A204.1 (cell line): ENCODE results near the gene SLC6A8.

Experiments
- FAIRE-seq: peaks from 2 replicates; lab custom pipeline; 2012; peaks lifted over from hg19 to GRCh38; lab: Jason Lieb, UNC

Gene SLC6A8

DNA sequence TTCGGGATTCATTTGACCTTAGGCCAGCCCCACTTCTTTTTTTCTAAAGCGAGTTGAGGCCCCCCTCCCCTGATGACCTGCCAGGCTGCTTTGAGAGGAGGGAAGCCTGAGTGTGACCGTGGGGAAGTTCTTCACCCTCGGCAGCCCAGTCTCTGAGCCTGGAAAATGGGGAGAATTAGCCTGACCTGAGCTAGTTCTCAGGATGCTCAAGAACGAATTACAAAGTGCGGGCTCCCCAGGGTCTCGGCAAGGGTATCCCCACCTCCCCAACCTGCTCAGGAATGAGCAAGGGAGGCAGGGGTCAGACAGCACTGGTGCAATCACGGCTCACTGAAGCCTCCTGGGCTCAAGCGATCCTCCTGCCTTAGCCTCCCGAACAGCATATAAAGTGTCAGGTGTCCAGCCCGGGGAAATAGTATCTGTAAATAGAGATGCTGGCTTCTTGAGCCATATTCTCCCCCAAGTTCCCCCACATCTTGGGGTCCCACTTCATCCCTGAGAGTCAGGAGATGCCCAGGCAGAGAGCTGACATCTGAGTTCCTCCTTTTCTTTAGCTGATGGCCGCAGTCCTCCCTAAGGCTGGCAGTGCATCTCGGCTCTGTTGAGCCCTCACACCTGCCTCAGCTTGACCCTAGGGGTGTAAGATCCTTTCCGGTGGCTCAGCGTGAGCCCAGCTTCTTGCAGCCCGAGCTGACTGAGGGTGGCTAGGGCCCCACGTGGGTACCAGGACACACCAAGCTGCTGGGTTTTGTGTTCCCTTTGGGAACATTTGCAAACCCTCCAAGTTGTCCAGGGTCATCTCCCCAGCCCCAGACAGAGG, 39.2 kb upstream of the SLC6A8 start:
- FAIRE-seq, result no peak

- FAIRE-seq, result no peak
Measured at GRCh38 chrX:153649178-153649914, 38.4 kb upstream of the SLC6A8 start.

- no peak for FAIRE-seq
Measured at GRCh38 chrX:153649915-153650782, 37.6 kb upstream of the SLC6A8 start.

DNA sequence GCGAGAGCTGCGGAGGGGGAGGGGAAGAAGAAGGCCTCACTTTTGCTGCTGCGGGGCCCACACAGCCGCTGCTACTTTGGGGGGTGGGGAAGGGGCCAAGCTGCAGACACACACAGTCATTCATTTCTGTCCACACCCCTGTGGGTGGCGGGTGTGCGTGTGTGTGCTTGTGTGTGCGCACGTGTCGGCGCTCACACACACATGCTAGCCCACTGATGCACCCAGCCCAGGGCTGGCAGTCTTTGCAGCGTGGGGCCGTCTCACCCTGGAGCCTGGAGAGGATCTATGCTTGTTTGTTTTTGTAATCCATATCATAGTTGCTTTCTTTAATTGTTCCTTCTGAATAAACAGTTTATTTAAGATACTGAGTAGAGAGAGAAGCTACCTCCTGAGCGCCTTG, 36.8 kb upstream of the SLC6A8 start:
- FAIRE-seq, result no peak

- FAIRE-seq, result no peak
Measured at GRCh38 chrX:153651540-153652079, 36.1 kb upstream of the SLC6A8 start.

- FAIRE-seq, result no peak
Measured at GRCh38 chrX:153653556-153653955, 34.2 kb upstream of the SLC6A8 start.

DNA sequence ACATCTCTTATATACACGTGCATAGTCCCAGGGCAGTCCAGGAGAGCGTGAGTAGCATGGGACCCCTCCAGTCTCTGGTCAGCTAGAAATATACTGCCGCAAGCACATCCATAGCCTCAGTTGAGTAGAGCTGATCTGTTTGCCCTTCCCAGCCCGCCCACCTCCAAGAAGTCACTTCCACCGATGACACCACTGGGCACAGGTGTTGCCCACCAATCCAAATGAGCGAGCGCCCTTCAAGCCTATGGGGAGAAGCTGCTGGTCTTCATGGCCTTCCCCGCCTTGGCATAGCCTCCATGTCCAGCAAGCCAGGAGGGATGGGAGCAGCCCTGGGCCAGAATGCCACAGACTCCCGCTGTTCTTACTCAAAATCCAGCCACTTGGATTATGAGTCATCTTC, 30.6 kb upstream of the SLC6A8 start:
- FAIRE-seq, result no peak

DNA sequence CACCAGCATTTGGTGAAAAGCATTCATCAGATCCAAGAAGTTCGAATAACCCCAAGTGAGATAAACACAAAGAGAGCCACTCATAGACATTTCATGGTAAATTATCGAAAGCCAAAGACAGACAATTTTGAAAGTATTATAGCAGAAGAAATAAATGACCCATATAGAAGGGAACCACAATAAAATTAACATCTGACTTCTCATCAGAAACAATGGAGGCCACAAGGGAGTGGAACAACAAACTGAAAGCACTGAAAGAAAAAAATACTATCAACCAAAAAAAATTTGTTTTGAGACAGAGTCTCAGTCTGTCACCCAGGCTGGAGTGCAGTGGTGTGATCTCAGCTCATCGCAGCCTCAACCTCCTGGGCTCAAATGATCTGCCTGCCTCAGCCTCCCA, 28.5 kb upstream of the SLC6A8 start:
- no peak for FAIRE-seq

GRCh38 chrX:153662266-153662665, 25.5 kb upstream of the SLC6A8 start:
- no peak for FAIRE-seq

- FAIRE-seq, result no peak
Measured at GRCh38 chrX:153665726-153666306, 21.9 kb upstream of the SLC6A8 start.

- no peak for FAIRE-seq
Measured at GRCh38 chrX:153667281-153667955, 20.3 kb upstream of the SLC6A8 start.

DNA sequence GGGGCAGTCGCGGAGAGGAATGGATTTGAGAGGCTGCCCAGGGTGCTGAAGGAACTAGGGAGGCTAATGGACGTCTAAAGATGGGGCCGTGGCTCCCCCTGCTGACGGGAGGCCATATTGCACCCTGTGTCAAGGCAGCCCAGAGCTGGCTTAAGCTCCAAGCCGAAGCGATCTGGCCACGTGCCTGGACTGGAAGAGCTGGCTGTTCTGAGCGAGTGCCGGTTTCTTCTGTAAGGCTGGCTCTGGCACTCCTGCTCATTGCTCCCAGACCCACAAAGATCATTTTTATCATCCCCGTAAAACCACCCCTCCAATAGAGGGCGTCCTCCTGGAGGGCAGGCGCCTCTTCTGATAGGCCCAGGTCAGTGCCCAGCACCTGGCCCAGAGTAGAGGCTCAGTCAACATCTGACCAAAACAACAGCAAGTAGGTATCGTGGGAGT, 19.8 kb upstream of the SLC6A8 start:
- no peak for FAIRE-seq

DNA sequence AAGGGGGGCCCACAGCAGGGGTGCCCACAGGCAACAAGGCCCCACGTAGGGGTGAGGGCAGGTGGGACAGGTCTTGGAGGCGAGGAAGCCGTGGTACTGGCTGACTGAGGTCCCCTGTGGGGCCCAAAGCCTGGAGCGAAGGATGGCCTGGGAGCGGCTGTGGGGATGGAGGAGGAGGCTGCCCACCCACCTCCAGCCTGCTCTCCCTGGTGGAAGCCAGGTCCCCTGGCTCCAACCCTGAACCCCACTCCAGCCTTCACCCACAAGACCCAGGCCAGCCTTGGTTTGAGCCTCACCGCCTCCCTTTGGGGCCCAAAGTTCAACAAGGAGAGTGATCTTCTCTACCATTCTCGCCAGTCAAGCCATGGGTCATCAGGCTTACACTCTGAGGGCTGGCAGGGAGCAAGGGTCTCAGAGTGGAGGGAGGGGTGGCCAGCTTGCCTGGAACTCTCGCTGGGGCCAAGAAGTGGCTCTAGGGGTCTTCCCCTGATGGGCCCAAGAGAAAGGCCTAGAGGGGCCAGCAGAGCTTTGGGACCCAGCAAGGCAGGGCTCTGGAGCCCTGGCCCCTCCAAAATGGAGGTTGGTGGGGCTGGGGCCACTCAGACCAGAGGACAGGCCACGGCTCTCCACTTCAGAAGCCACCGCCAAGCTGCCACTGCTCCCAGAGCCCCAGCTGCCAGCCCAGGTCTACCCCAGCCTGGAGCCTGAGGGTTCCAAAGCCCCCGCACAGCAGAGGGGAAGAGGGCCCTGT, 19.1 kb upstream of the SLC6A8 start:
- no peak for FAIRE-seq

- FAIRE-seq, result no peak
Measured at GRCh38 chrX:153669174-153669890, 18.4 kb upstream of the SLC6A8 start.

- no peak for FAIRE-seq
Measured at GRCh38 chrX:153669901-153670731, 17.6 kb upstream of the SLC6A8 start.

GRCh38 chrX:153670748-153671588, 16.8 kb upstream of the SLC6A8 start:
- no peak for FAIRE-seq

DNA sequence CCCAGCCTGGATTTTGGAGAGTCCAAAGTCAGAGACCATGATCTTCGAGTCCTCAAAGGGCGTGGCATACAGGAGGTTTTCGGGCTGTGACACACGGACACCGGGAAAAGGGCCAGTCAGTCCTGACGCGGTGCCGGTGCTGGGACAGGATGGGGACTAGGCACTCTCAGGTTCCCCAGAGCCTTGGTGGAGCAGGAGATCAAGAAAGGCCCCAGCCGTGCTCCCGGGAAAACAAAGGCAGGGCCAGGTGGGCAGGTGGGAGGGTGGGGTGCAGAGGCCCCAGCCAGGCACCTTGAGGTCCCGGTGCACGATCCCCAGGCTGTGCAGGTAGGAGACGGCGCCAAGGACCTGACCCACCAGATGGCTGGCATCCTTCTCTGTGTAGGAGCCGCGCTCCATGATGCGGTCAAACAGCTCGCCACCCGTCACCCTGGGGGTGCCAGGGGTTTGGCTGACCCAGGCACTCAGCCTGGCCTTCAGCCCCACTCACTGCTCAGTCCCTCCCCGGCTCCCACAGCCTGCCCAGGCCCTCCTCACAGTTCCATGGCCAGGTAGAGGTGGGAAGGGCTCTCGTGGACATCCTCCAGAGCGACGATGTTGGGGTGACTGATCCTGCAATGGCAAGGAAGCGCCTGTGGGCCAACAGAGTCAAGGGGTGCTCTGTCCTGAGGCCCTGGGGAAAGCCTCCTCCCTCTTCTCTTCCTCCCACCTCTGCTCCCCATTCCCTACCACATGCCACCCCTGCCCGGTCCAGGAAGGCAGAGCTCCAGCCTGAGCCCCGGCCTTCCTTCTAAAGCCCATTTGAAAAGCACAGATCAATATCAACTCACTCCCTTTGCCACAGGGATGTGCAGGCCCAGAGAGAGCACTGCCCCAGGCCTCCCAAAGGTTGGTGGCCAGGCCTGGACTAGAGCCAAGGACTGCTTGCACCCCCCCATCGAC, 15.9 kb upstream of the SLC6A8 start:
- FAIRE-seq, result no peak
